ENCODE results near the gene GLP1R.

GLP1R gene

GRCh38 chr6:39077882-39078594 is 29.5 kb downstream of the GLP1R start:
- no peak for TF ChIP-seq TAF1 (IDR thresholded peaks at IDR 0.05; ENCODE audit: low read depth, low read length)
- no peak for TF ChIP-seq PAX5 (IDR thresholded peaks at IDR 0.05; ENCODE audit: insufficient read depth, low read length, severe bottlenecking)
- TF ChIP-seq SPI1 (IDR thresholded peaks at IDR 0.05; ENCODE audit: low read depth, low read length), result no peak
- TF ChIP-seq POLR2A (IDR thresholded peaks at IDR 0.05; ENCODE audit: low read depth, low read length), result no peak
- no peak for TF ChIP-seq POU2F2 (IDR thresholded peaks at IDR 0.05; ENCODE audit: low read depth, low read length)
- TF ChIP-seq POLR2AphosphoS5 (IDR thresholded peaks at IDR 0.05; ENCODE audit: low read depth, low read length), result no peak

DNA sequence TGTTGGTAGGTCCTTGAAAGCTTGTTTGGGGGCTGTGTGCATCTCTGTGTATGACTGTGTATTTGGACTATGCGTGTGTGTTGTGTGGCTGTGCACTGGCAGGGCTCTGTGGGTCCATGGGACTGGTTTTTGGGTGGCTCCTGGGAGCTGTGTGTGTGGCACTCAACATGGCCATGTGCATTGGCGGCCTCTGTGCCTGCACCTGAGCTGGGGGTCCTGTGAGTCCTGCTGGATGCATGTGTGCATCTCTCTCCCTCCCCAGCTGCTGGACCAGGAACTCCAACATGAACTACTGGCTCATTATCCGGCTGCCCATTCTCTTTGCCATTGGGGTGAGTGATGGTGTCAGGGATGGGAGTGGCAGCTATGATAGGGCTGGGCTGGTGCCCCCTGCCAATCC is 30.1 kb downstream of the GLP1R start:
- FAIRE-seq, result no peak
- no peak for TF ChIP-seq POLR2AphosphoS5 (IDR thresholded peaks at IDR 0.05; ENCODE audit: low read depth, low read length)
- TF ChIP-seq POU2F2 (IDR thresholded peaks at IDR 0.05; ENCODE audit: low read depth, low read length), result no peak
- no peak for TF ChIP-seq PAX5 (IDR thresholded peaks at IDR 0.05; ENCODE audit: insufficient read depth, low read length, severe bottlenecking)
- TF ChIP-seq SPI1 (IDR thresholded peaks at IDR 0.05; ENCODE audit: low read depth, low read length), result no peak
- no peak for TF ChIP-seq TAF1 (IDR thresholded peaks at IDR 0.05; ENCODE audit: low read depth, low read length)
- no peak for TF ChIP-seq POLR2A (IDR thresholded peaks at IDR 0.05; ENCODE audit: low read depth, low read length)
- DNase-seq (ENCODE audit: insufficient read length, low spot score), result no peak

More at GRCh38 chr6:39077882-39078594, 29.5 kb downstream of the GLP1R start:
- DNase-seq (ENCODE audit: insufficient read length, low spot score) (no peak), FAIRE-seq (no peak)

DNA sequence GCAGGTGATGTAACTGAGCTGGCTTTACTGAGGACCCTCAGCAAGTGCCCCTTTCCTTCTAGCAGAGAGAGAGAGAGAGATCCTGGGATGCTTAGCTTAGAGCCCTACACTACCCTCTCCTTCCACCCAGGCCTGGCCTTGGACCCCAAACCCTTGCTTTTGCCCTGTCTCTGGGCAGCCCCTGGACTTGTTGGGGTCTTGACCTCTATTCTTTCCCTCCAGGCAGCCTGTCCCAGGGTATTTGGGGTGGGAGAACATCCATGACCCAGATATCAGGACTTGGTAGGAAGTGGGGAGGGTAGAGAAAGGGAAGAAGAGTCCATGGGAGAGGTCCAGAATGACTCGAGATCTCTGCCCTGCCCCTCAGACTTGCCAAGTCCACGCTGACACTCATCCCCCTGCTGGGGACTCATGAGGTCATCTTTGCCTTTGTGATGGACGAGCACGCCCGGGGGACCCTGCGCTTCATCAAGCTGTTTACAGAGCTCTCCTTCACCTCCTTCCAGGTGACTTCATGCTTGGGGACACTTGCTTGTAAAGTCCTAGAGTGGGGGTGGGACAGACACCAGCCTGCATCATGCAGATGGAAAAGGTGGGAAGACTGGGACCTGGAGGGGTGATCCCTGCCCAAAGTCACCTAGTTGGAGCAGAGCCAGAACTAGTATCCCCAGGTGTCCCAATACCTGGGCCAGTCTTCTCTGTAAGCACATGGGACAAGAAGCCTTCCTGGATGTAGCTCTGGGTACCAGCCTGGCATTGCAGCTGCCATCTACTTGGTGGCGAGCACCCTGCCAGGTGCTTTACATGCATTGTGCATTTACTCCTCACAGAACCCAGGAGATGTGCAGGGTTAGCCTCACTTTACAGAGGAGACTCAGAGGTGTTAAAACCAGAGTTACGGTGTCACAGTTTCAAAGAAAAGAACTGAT is 30.9 kb downstream of the GLP1R start:
- no peak for TF ChIP-seq POLR2AphosphoS5 (IDR thresholded peaks at IDR 0.05; ENCODE audit: low read depth, low read length)
- no peak for TF ChIP-seq SPI1 (IDR thresholded peaks at IDR 0.05; ENCODE audit: low read depth, low read length)
- no peak for TF ChIP-seq POU2F2 (IDR thresholded peaks at IDR 0.05; ENCODE audit: low read depth, low read length)
- TF ChIP-seq POLR2A (IDR thresholded peaks at IDR 0.05; ENCODE audit: low read depth, low read length), result no peak
- TF ChIP-seq TAF1 (IDR thresholded peaks at IDR 0.05; ENCODE audit: low read depth, low read length), result no peak
- TF ChIP-seq PAX5 (IDR thresholded peaks at IDR 0.05; ENCODE audit: insufficient read depth, low read length, severe bottlenecking), result no peak
- DNase-seq (ENCODE audit: insufficient read length, low spot score) (no peak), FAIRE-seq (no peak)

GRCh38 chr6:39080246-39080875 is 31.8 kb downstream of the GLP1R start:
- TF ChIP-seq POLR2AphosphoS5 (IDR thresholded peaks at IDR 0.05; ENCODE audit: low read depth, low read length), result no peak
- TF ChIP-seq POU2F2 (IDR thresholded peaks at IDR 0.05; ENCODE audit: low read depth, low read length), result no peak
- TF ChIP-seq SPI1 (IDR thresholded peaks at IDR 0.05; ENCODE audit: low read depth, low read length), result no peak
- no peak for TF ChIP-seq TAF1 (IDR thresholded peaks at IDR 0.05; ENCODE audit: low read depth, low read length)
- FAIRE-seq, result no peak
- no peak for DNase-seq (ENCODE audit: insufficient read length, low spot score)

DNA sequence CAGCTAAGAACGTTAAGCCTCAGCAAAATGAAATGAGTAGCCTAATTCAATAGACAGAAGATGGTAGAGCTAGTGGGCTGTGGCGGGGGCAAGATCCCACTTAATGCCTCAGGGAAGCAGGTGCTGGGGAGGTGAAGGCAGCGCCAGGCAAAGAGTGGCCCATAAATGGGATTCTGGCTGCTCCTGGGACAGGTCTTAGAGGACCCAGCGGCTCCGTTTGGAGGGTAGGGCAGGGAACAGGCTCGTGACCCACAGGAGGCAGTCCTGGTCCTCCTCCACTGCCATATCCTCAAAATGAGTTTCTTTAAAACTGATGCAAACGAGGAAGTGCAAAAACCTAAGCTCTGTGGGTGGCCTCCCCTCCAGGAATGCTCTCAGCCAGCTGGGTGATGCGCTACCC is 33.7 kb downstream of the GLP1R start:
- no peak for FAIRE-seq

DNA sequence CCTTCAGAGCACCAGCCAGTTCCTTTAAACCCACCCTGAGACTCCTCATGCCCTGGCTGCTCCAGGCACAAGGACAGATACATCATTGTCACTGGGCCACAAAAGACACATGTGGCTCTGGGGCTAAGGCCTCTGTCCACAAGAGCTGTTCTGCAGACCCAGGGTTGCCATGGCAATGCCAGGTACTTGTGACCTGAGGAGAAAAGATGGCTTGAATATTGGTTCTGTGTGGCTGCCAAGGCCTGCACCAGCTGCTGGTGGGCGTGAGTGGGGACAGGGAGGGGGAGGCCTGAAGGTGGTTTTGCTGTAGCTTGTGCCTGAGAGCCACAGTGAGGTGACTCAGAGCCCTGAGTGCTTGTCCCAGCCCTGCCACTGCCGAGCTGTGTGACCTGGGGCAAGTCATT is 34.7 kb downstream of the GLP1R start:
- FAIRE-seq (no peak), DNase-seq (ENCODE audit: insufficient read length, low spot score) (no peak)
- TF ChIP-seq PAX5 (IDR thresholded peaks at IDR 0.05; ENCODE audit: insufficient read depth, low read length, severe bottlenecking), result no peak
- TF ChIP-seq TAF1 (IDR thresholded peaks at IDR 0.05; ENCODE audit: low read depth, low read length), result no peak
- TF ChIP-seq SPI1 (IDR thresholded peaks at IDR 0.05; ENCODE audit: low read depth, low read length), result no peak
- TF ChIP-seq POLR2AphosphoS5 (IDR thresholded peaks at IDR 0.05; ENCODE audit: low read depth, low read length), result no peak
- no peak for TF ChIP-seq POU2F2 (IDR thresholded peaks at IDR 0.05; ENCODE audit: low read depth, low read length)
- no peak for TF ChIP-seq POLR2A (IDR thresholded peaks at IDR 0.05; ENCODE audit: low read depth, low read length)

More for the DNA sequence above, 33.7 kb downstream of the GLP1R start:
- TF ChIP-seq POLR2AphosphoS5 (IDR thresholded peaks at IDR 0.05; ENCODE audit: low read depth, low read length) (no peak), TAF1 (IDR thresholded peaks at IDR 0.05; ENCODE audit: low read depth, low read length) (no peak), SPI1 (IDR thresholded peaks at IDR 0.05; ENCODE audit: low read depth, low read length) (no peak), POU2F2 (IDR thresholded peaks at IDR 0.05; ENCODE audit: low read depth, low read length) (no peak), POLR2A (IDR thresholded peaks at IDR 0.05; ENCODE audit: low read depth, low read length) (no peak), PAX5 (IDR thresholded peaks at IDR 0.05; ENCODE audit: insufficient read depth, low read length, severe bottlenecking) (no peak)
- DNase-seq (ENCODE audit: insufficient read length, low spot score), result no peak

DNA sequence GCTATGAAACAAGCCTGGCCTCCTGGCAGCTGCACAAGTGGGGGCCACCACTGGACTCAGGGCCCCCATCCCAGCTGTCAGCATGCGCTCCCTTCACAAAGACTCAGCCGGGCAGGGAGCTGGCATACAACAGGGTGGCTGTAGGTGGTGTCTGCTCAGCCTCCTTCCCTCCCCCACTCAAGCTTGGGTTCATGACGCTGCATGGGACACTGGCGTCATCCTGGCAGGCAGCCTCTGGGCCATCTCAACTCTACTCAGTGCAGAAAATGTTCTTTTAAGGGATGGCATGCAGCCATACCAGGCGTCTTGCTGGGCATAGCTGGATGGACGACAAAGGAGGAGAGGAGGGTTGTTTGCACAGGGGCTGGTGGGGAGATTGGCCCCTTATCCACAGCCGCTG is 35.9 kb downstream of the GLP1R start:
- DNase-seq (ENCODE audit: insufficient read length, low spot score), result no peak
- FAIRE-seq, result no peak
- TF ChIP-seq POLR2AphosphoS5 (IDR thresholded peaks at IDR 0.05; ENCODE audit: low read depth, low read length) (no peak), POU2F2 (IDR thresholded peaks at IDR 0.05; ENCODE audit: low read depth, low read length) (no peak), PAX5 (IDR thresholded peaks at IDR 0.05; ENCODE audit: insufficient read depth, low read length, severe bottlenecking) (no peak), SPI1 (IDR thresholded peaks at IDR 0.05; ENCODE audit: low read depth, low read length) (no peak), POLR2A (IDR thresholded peaks at IDR 0.05; ENCODE audit: low read depth, low read length) (no peak), TAF1 (IDR thresholded peaks at IDR 0.05; ENCODE audit: low read depth, low read length) (no peak)

DNA sequence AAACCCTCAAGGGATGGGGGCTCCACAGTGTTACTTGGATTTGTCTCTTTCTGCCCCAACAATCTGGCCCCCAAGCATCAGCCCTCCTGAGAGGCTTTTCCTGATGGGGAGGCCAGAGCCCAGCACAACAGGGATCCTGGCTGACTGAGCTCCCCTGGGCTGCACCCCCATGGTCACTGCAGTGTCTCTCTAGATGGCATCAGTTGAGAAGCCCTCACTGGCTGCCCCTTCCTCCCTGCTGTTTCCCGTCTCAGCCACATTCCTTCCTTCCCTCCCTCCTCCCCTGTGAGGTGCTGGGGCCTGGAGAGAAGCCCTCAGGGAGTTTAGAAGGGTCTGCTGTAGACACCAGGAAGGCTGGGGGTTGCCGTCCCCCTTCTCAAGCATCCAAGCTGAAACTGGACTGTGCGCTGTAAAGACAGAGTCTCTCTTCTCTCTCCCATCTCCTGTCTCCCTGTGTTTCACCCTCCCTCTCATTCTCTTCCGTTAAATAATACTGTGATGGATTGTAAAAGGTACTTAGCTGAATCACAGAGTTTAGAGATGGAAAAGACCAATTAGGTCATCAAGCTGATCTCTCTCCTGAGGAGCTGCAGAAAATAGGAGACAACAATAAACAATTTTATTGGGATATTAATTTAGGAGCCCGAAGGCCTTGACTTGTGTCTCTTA is 36.7 kb downstream of the GLP1R start:
- DNase-seq (ENCODE audit: insufficient read length, low spot score) (no peak), FAIRE-seq (no peak)
- TF ChIP-seq SPI1 (IDR thresholded peaks at IDR 0.05; ENCODE audit: low read depth, low read length) (no peak), TAF1 (IDR thresholded peaks at IDR 0.05; ENCODE audit: low read depth, low read length) (no peak), PAX5 (IDR thresholded peaks at IDR 0.05; ENCODE audit: insufficient read depth, low read length, severe bottlenecking) (no peak), POU2F2 (IDR thresholded peaks at IDR 0.05; ENCODE audit: low read depth, low read length) (no peak), POLR2AphosphoS5 (IDR thresholded peaks at IDR 0.05; ENCODE audit: low read depth, low read length) (no peak), POLR2A (IDR thresholded peaks at IDR 0.05; ENCODE audit: low read depth, low read length) (no peak)

All from GM12891 (cell line).